Trophoblast cell (in vitro differentiated cells and primary cell): ENCODE results near the gene ATP8A1.
"Not testable (repeated sequence)": the region's sequence is repeated elsewhere in the genome, so short reads cannot be mapped to it uniquely, and the experiment has no call there.

Source experiments
- DNase-seq, 2 donors: peaks; one replicate each; pipeline ENCODE4 v3.0.0-alpha.2; 2016
- H2AFZ ChIP-seq: 2 replicates; pipeline ENCODE4 v1.6.1; 2013; ENCODE audit warnings: low read length, moderate library complexity, mild to moderate bottlenecking; ENCODE audit not compliant: insufficient read depth, poor library complexity
- H2AK5ac ChIP-seq: 2 replicates; pipeline ENCODE4 v1.6.1; 2013; ENCODE audit warnings: mild to moderate bottlenecking, low read length
- H2BK120ac ChIP-seq: 2 replicates; pipeline ENCODE4 v1.6.1; 2013; ENCODE audit warnings: low read length, mild to moderate bottlenecking, moderate library complexity; ENCODE audit not compliant: insufficient read depth, poor library complexity
- H2BK12ac ChIP-seq: 2 replicates; pipeline ENCODE4 v1.6.1; 2013; ENCODE audit warnings: mild to moderate bottlenecking, low read length, moderate library complexity
- H2BK5ac ChIP-seq: 2 replicates; pipeline ENCODE4 v1.6.1; 2013; ENCODE audit warnings: low read length, low read depth, moderate library complexity, mild to moderate bottlenecking; ENCODE audit not compliant: poor library complexity
- H3K14ac ChIP-seq: 2 replicates; pipeline ENCODE4 v1.6.1; 2013; ENCODE audit warnings: mild to moderate bottlenecking, low read length
- H3K18ac ChIP-seq: 2 replicates; pipeline ENCODE4 v1.6.1; 2013; ENCODE audit warnings: mild to moderate bottlenecking, low read length
- H3K23ac ChIP-seq: 2 replicates; pipeline ENCODE4 v1.6.1; 2013; ENCODE audit warnings: low read length
- H3K27ac ChIP-seq: 2 replicates; pipeline ENCODE4 v1.5.1; 2013; ENCODE audit warnings: low read depth, mild to moderate bottlenecking, inconsistent platforms, low read length, moderate library complexity
- H3K27me3 ChIP-seq: 2 replicates; pipeline ENCODE4 v1.6.1; 2013; ENCODE audit warnings: inconsistent platforms, mild to moderate bottlenecking, low read length, moderate library complexity; ENCODE audit not compliant: insufficient read depth
- H3K36me3 ChIP-seq, 2 experiments: 1 replicate in 1 of 2; 2 replicates in 1 of 2; pipeline ENCODE4 v1.6.1; 2013; ENCODE audit warnings: low read length in 2 of 2, mild to moderate bottlenecking in 2 of 2, moderate library complexity in 1 of 2; ENCODE audit not compliant: insufficient read depth in 2 of 2, control insufficient read depth in 1 of 2
- H3K4ac ChIP-seq: 2 replicates; pipeline ENCODE4 v1.6.1; 2013; ENCODE audit warnings: low read depth, mild to moderate bottlenecking, low read length, moderate library complexity
- H3K4me1 ChIP-seq, 2 experiments: 1 replicate in 1 of 2; 2 replicates in 1 of 2; pipeline ENCODE4 v1.6.1; 2013; ENCODE audit warnings: low read length in 2 of 2, mild to moderate bottlenecking in 2 of 2, moderate library complexity in 1 of 2; ENCODE audit not compliant: insufficient read depth in 2 of 2, control insufficient read depth in 1 of 2
- H3K4me2 ChIP-seq: 2 replicates; pipeline ENCODE4 v1.6.1; 2013; ENCODE audit warnings: inconsistent platforms, mild to moderate bottlenecking, low read length, moderate library complexity
- H3K4me3 ChIP-seq: 2 replicates; pipeline ENCODE4 v1.5.1; 2013; ENCODE audit warnings: mild to moderate bottlenecking, low read depth, low read length, inconsistent platforms
- H3K79me1 ChIP-seq: one replicate; pipeline ENCODE4 v1.6.1; 2013; ENCODE audit warnings: low read length
- H3K79me2 ChIP-seq: 2 replicates; pipeline ENCODE4 v1.6.1; 2013; ENCODE audit warnings: low read length, mild to moderate bottlenecking; ENCODE audit not compliant: control insufficient read depth, insufficient read depth, poor library complexity
- H3K9ac ChIP-seq: 2 replicates; pipeline ENCODE4 v1.6.1; 2013; ENCODE audit warnings: mild to moderate bottlenecking, low read length
- H3K9me3 ChIP-seq: 2 replicates; pipeline ENCODE4 v1.6.1; 2013; ENCODE audit warnings: low read depth, mild to moderate bottlenecking, control low read depth, inconsistent platforms, low read length; ENCODE audit not compliant: insufficient read depth
- H4K12ac ChIP-seq: 2 replicates; pipeline ENCODE4 v1.6.1; 2013; ENCODE audit warnings: low read depth, mild to moderate bottlenecking, low read length, moderate library complexity
- H4K8ac ChIP-seq: 2 replicates; pipeline ENCODE4 v1.6.1; 2013; ENCODE audit warnings: low read depth, mild to moderate bottlenecking, low read length, moderate library complexity
- H4K91ac ChIP-seq: one replicate; pipeline ENCODE4 v1.6.1; 2013; ENCODE audit warnings: low read depth, mild to moderate bottlenecking, low read length, moderate library complexity
- WGBS: extraction: QIAGEN DNeasy Blood & Tissue Kit; methylation state at CpG from one replicate; pipeline ENCODE4 v1.1.7; 2013; ENCODE audit warnings: missing lambda C conversion rate; ENCODE audit not compliant: insufficient read length, insufficient coverage; ENCODE audit errors: extremely low coverage; 5-methylcytosine and 5-hydroxymethylcytosine counted together

ATP8A1 gene

GRCh38 chr4:42486156-42486555, 170.7 kb downstream of the ATP8A1 start:
- not testable (repeated sequence) for H3K9ac ChIP-seq, H3K9me3 ChIP-seq, H3K4ac ChIP-seq, H3K4me3 ChIP-seq, H3K27ac ChIP-seq, H3K79me2 ChIP-seq, H3K14ac ChIP-seq, H2AK5ac ChIP-seq, H3K4me2 ChIP-seq, H3K36me3 ChIP-seq, H2AFZ ChIP-seq, H3K4me1 ChIP-seq, H4K91ac ChIP-seq, H4K12ac ChIP-seq, H3K18ac ChIP-seq, H3K27me3 ChIP-seq, H2BK5ac ChIP-seq, H3K23ac ChIP-seq, H3K79me1 ChIP-seq, H4K8ac ChIP-seq, DNase-seq, H2BK120ac ChIP-seq, H2BK12ac ChIP-seq
- WGBS, result no CpG with 5 or more reads among the region's 6 CpGs

- Histone ChIP-seq H3K4me1 (no peaks in the 10 kb centered on the region), H2BK12ac (no peak overlapping the region), H3K23ac (no peak overlapping the region), H3K79me2 (no peaks in the 10 kb centered on the region), H4K8ac (no peak overlapping the region), H2AFZ (no peak overlapping the region), H3K4me3 (no peak overlapping the region), H2AK5ac (no peak overlapping the region), H3K4ac (no peak overlapping the region), H3K18ac (no peak overlapping the region), H3K14ac (no peak overlapping the region), H3K79me1 (no peaks in the 10 kb centered on the region), H4K91ac (no peak overlapping the region), H3K27ac (no peak overlapping the region), H2BK5ac (no peak overlapping the region), H3K4me2 (no peak overlapping the region), H3K9ac (no peak overlapping the region), H3K9me3 (no peaks in the 10 kb centered on the region), H4K12ac (no peak overlapping the region), H3K36me3 (no peaks in the 10 kb centered on the region), H3K27me3 (no peaks in the 10 kb centered on the region), H2BK120ac (no peak overlapping the region)
- no peak for DNase-seq
- WGBS, result no CpG with 5 or more reads among the region's 4 CpGs
Observed at GRCh38 chr4:42484630-42485029, 172.3 kb downstream of the ATP8A1 start.

GRCh38 chr4:42483426-42484379, 173.2 kb downstream of the ATP8A1 start:
- Histone ChIP-seq H3K4me2 (no peak overlapping the region), H3K9ac (no peak overlapping the region), H3K14ac (no peak overlapping the region), H3K9me3 (no peaks in the 10 kb centered on the region), H4K91ac (no peak overlapping the region), H3K4me1 (no peaks in the 10 kb centered on the region), H2BK5ac (no peak overlapping the region), H3K27ac (no peak overlapping the region), H3K18ac (no peak overlapping the region), H3K4ac (no peak overlapping the region), H2BK120ac (no peak overlapping the region), H4K8ac (no peak overlapping the region), H4K12ac (no peak overlapping the region), H2BK12ac (no peak overlapping the region), H3K79me2 (no peaks in the 10 kb centered on the region), H2AFZ (no peak overlapping the region), H3K23ac (no peak overlapping the region), H3K36me3 (no peaks in the 10 kb centered on the region), H3K79me1 (no peaks in the 10 kb centered on the region), H3K27me3 (no peaks in the 10 kb centered on the region), H2AK5ac (no peak overlapping the region), H3K4me3 (no peak overlapping the region)
- DNase-seq, result no peak
- WGBS, result no CpG with 5 or more reads among the region's 9 CpGs

- no peaks in the 10 kb centered on the region for H3K79me1 ChIP-seq
- H3K18ac ChIP-seq, result no peak overlapping the region
- no peaks in the 10 kb centered on the region for H3K27me3 ChIP-seq
- no peak overlapping the region for H4K91ac ChIP-seq
- H3K4ac ChIP-seq, result no peak overlapping the region
- H2AK5ac ChIP-seq, result no peak overlapping the region
- no peak overlapping the region for H3K4me2 ChIP-seq
- DNase-seq, result no peak
- H2BK5ac ChIP-seq, result no peak overlapping the region
- H3K4me1 ChIP-seq, result no peaks in the 10 kb centered on the region
- H2AFZ ChIP-seq, result no peak overlapping the region
- no peak overlapping the region for H2BK120ac ChIP-seq
- no peak overlapping the region for H3K14ac ChIP-seq
- H3K23ac ChIP-seq, result no peak overlapping the region
- no peaks in the 10 kb centered on the region for H3K79me2 ChIP-seq
- H3K9me3 ChIP-seq, result no peaks in the 10 kb centered on the region
- H3K9ac ChIP-seq, result no peak overlapping the region
- WGBS, result no CpG with 5 or more reads among the region's 5 CpGs
- H3K36me3 ChIP-seq, result no peaks in the 10 kb centered on the region
- no peak overlapping the region for H4K8ac ChIP-seq
- H3K27ac ChIP-seq, result no peak overlapping the region
- H3K4me3 ChIP-seq, result no peak overlapping the region
- no peak overlapping the region for H4K12ac ChIP-seq
- no peak overlapping the region for H2BK12ac ChIP-seq
Observed at GRCh38 chr4:42482516-42483327, 174.2 kb downstream of the ATP8A1 start.
